BE2C (cell line): ENCODE measurements around the gene SCGB1C1.

Experiments
- DNase-seq: peaks from one replicate; pipeline ENCODE4 v3.0.0-alpha.2; 2020
- H3K27me3 ChIP-seq: fragments of 250-450 bp; sonication (Bioruptor Pico); 2 replicates; pipeline ENCODE4 v1.5.1; 2020; ENCODE audit warnings: mild to moderate bottlenecking
- H3K36me3 ChIP-seq: fragments of 250-450 bp; sonication (Bioruptor Pico); 2 replicates; pipeline ENCODE4 v1.5.1; 2020; ENCODE audit warnings: mild to moderate bottlenecking
- H3K4me1 ChIP-seq: fragments of 250-450 bp; sonication (Bioruptor Pico); 2 replicates; pipeline ENCODE4 v1.5.1; 2020
- H3K4me3 ChIP-seq: 2 replicates; pipeline ENCODE4 v1.5.1; 2011; ENCODE audit warnings: low read depth, low read length
- H3K9me3 ChIP-seq: fragments of 250-450 bp; sonication (Bioruptor Pico); 2 replicates; pipeline ENCODE4 v1.5.1; 2020
- CTCF ChIP-seq: IDR thresholded peaks from 2 replicates; pipeline ENCODE4 v1.5.1; 2012; ENCODE audit warnings: mild to moderate bottlenecking, low read depth, low read length

The SCGB1C1 gene

GRCh38 chr11:240315-240714 lies 47.4 kb downstream of the SCGB1C1 start:
- TF ChIP-seq CTCF = no peak
- DNase-seq = no peak
- Histone ChIP-seq H3K27me3 (no peaks in the 10 kb centered on the region), H3K4me1 (no peaks in the 10 kb centered on the region), H3K9me3 (no peaks in the 10 kb centered on the region), H3K4me3 (no peak overlapping the region), H3K36me3 (peaks cover 10% of the 10 kb centered on the region)

- Histone ChIP-seq H3K27me3 (no peaks in the 10 kb centered on the region), H3K4me1 (no peaks in the 10 kb centered on the region), H3K9me3 (no peaks in the 10 kb centered on the region), H3K36me3 (peaks cover 12% of the 10 kb centered on the region), H3K4me3 (no peak overlapping the region)
- no peak for DNase-seq
- TF ChIP-seq CTCF = no peak
These were observed 48.8 kb downstream of the SCGB1C1 start for GRCh38 chr11:241634-242033.
